ENCODE measurements around the gene FAM174C.

The FAM174C gene

DNA sequence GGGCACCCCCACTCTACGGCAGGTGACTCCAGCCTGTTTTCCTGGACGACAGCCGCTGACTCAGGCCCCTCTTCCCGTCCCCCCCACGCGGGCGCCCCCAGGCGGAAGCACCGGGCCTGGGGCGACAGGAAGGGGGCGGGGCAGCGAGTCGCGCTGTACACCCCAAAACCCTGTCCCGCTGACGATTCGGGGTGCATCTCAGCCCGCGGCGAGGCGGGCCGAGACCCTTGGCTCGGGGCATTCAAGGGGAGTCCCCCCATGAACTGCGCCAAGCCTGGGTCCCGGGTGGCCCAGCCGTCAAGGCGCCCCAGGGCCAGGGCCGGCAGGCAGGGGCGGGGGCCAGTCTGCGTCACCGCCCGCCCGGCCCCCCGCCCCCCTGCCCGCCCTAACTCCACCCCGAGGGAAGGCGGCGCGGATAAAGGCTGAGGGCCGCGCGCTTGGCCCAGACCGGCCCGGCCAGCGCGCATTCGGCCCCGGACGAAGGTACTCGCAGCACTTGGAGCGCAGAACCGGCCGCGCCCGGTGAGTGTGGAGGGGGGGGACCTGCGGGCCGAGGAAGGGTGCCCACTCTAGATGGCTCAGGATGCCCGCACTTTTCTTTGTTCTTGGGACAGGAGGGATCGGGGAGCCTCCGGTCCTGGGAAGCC is 27.1 kb upstream of the FAM174C start, which contains the start of gene MIDN (continued):
- TF ChIP-seq ZNF777 (tag by site-specific recombination; IDR thresholded peaks at IDR 0.05; ENCODE audit: borderline replicate concordance), result 0 out of 2 replicates have a peak, but pooled peaks have one; percentile 21
- 0 out of 2 replicates have a peak, but pooled peaks have one; percentile 89 for TF ChIP-seq GLIS1 (tag by site-specific recombination; IDR thresholded peaks at IDR 0.05)
- peak; percentile 24; the same call in 1 of the 2 replicates for TF ChIP-seq KLF16 (tag by site-specific recombination; IDR thresholded peaks at IDR 0.05)

DNA sequence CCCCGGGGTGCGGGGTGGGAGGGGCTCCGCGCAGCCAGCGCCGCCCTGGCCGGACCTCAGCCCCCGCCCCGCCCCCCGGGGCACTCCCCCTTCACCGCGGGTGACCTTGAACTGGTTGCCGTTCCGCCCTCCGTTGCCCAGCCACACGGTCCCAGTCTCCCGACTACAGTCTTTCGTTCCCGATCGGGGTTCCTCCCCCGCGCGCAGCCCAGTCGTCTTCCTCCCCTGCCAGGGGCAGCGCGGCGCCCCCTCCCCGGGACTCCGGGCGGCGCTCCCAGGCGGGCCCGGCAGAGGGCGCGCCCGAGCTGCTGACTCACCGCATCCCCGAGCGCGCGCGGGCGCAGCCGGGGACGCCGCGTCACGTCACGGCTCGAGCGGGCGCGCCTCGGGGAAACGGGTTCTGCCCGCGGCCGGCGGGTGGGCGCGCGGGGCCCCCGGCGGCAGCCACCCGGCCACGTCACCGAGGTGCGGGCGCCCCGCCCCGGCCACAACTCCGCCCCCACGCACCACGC is 26.5 kb upstream of the FAM174C start:
- CTCF ChIA-PET, result interaction anchor here (0.7 kb wide), 1 partner anchor 146 kb away, joined by 4 read pairs; no protein-coding TSS in a partner anchor
- Histone ChIP-seq H3K4me1 (ENCODE audit: control insufficient read depth, insufficient read depth, low read length) (peaks cover 9% of the 10 kb centered on the region), H3K4me3 (ENCODE audit: low read depth, low read length) (peak overlapping the region; percentile 67), H3K36me3 (ENCODE audit: control insufficient read depth in 2 of 2, insufficient read depth in 1 of 2, low read length in 2 of 2) (peaks cover 0 to 22% of the 10 kb centered on the region in 2 experiments; a peak in 1 of 3 replicates), H3K27ac (ENCODE audit: extremely low read depth, low read depth, low read length) (peak overlapping the region; percentile 95), H3K9me3 (ENCODE audit: control insufficient read depth, insufficient read depth, low read depth, low read length) (no peaks in the 10 kb centered on the region)
- POLR2A ChIA-PET, result interaction anchor here (0.9 to 1.0 kb wide), 2 partner anchors 18 to 20 kb away, joined by 4 to 17 read pairs; partner anchors contain the start of gene CIRBP
- TF ChIP-seq ZBTB48 (tag by site-specific recombination; IDR thresholded peaks at IDR 0.05), result no peak
- 0 out of 2 replicates have a peak, but pooled peaks have one; percentile 45 for TF ChIP-seq KLF7 (tag by site-specific recombination; IDR thresholded peaks at IDR 0.05; ENCODE audit: borderline replicate concordance)
- TF ChIP-seq ZNF10 (tag by site-specific recombination; IDR thresholded peaks at IDR 0.05), result no peak
- TF ChIP-seq ZNF791 (tag by site-specific recombination; IDR thresholded peaks at IDR 0.05), result no peak
- TF ChIP-seq, protein P1, sequence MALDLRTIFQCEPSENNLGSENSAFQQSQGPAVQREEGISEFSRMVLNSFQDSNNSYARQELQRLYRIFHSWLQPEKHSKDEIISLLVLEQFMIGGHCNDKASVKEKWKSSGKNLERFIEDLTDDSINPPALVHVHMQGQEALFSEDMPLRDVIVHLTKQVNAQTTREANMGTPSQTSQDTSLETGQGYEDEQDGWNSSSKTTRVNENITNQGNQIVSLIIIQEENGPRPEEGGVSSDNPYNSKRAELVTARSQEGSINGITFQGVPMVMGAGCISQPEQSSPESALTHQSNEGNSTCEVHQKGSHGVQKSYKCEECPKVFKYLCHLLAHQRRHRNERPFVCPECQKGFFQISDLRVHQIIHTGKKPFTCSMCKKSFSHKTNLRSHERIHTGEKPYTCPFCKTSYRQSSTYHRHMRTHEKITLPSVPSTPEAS (tag by site-specific recombination; IDR thresholded peaks at IDR 0.05), result no peak
- peak; percentile 94 for TF ChIP-seq KLF8 (tag by site-specific recombination; IDR thresholded peaks at IDR 0.05)
- TF ChIP-seq ZNF423 (tag by site-specific recombination; IDR thresholded peaks at IDR 0.05), result peak; percentile 70; the same call in 1 of the 2 replicates
- peak; percentile 6 for TF ChIP-seq GLIS1 (tag by site-specific recombination; IDR thresholded peaks at IDR 0.05)
- TF ChIP-seq SP3 (tag by site-specific recombination; IDR thresholded peaks at IDR 0.05), result 0 out of 2 replicates have a peak, but pooled peaks have one; percentile 10
- TF ChIP-seq YY2 (tag by site-specific recombination; IDR thresholded peaks at IDR 0.05), result no peak
- TF ChIP-seq, protein P2, sequence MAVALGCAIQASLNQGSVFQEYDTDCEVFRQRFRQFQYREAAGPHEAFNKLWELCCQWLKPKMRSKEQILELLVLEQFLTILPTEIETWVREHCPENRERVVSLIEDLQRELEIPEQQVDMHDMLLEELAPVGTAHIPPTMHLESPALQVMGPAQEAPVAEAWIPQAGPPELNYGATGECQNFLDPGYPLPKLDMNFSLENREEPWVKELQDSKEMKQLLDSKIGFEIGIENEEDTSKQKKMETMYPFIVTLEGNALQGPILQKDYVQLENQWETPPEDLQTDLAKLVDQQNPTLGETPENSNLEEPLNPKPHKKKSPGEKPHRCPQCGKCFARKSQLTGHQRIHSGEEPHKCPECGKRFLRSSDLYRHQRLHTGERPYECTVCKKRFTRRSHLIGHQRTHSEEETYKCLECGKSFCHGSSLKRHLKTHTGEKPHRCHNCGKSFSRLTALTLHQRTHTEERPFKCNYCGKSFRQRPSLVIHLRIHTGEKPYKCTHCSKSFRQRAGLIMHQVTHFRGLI (tag by site-specific recombination; IDR thresholded peaks at IDR 0.05), result peak; percentile 52; the same call in 1 of the 2 replicates
- TF ChIP-seq ZNF341 (tag by site-specific recombination; IDR thresholded peaks at IDR 0.05; ENCODE audit: low read depth), result peak; percentile 69
- TF ChIP-seq, protein P3, sequence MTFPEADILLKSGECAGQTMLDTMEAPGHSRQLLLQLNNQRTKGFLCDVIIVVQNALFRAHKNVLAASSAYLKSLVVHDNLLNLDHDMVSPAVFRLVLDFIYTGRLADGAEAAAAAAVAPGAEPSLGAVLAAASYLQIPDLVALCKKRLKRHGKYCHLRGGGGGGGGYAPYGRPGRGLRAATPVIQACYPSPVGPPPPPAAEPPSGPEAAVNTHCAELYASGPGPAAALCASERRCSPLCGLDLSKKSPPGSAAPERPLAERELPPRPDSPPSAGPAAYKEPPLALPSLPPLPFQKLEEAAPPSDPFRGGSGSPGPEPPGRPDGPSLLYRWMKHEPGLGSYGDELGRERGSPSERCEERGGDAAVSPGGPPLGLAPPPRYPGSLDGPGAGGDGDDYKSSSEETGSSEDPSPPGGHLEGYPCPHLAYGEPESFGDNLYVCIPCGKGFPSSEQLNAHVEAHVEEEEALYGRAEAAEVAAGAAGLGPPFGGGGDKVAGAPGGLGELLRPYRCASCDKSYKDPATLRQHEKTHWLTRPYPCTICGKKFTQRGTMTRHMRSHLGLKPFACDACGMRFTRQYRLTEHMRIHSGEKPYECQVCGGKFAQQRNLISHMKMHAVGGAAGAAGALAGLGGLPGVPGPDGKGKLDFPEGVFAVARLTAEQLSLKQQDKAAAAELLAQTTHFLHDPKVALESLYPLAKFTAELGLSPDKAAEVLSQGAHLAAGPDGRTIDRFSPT (tag by site-specific recombination; IDR thresholded peaks at IDR 0.05), result peak; percentile 68
- TF ChIP-seq, protein P4, sequence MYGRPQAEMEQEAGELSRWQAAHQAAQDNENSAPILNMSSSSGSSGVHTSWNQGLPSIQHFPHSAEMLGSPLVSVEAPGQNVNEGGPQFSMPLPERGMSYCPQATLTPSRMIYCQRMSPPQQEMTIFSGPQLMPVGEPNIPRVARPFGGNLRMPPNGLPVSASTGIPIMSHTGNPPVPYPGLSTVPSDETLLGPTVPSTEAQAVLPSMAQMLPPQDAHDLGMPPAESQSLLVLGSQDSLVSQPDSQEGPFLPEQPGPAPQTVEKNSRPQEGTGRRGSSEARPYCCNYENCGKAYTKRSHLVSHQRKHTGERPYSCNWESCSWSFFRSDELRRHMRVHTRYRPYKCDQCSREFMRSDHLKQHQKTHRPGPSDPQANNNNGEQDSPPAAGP (tag by site-specific recombination; IDR thresholded peaks at IDR 0.05), result peak; percentile 4; the same call in 1 of the 2 replicates
- TF ChIP-seq, protein P5, sequence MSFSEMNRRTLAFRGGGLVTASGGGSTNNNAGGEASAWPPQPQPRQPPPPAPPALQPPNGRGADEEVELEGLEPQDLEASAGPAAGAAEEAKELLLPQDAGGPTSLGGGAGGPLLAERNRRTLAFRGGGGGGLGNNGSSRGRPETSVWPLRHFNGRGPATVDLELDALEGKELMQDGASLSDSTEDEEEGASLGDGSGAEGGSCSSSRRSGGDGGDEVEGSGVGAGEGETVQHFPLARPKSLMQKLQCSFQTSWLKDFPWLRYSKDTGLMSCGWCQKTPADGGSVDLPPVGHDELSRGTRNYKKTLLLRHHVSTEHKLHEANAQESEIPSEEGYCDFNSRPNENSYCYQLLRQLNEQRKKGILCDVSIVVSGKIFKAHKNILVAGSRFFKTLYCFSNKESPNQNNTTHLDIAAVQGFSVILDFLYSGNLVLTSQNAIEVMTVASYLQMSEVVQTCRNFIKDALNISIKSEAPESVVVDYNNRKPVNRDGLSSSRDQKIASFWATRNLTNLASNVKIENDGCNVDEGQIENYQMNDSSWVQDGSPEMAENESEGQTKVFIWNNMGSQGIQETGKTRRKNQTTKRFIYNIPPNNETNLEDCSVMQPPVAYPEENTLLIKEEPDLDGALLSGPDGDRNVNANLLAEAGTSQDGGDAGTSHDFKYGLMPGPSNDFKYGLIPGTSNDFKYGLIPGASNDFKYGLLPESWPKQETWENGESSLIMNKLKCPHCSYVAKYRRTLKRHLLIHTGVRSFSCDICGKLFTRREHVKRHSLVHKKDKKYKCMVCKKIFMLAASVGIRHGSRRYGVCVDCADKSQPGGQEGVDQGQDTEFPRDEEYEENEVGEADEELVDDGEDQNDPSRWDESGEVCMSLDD (tag by site-specific recombination; IDR thresholded peaks at IDR 0.05), result peak; percentile 30
- no peak for TF ChIP-seq ZFP41 (tag by site-specific recombination; IDR thresholded peaks at IDR 0.05; ENCODE audit: borderline replicate concordance)
- peak; percentile 56; the same call in 1 of the 2 replicates for TF ChIP-seq ZNF391 (tag by site-specific recombination; IDR thresholded peaks at IDR 0.05; ENCODE audit: borderline replicate concordance, low read depth)
- TF ChIP-seq ZNF292 (tag by site-specific recombination; IDR thresholded peaks at IDR 0.05; ENCODE audit: borderline replicate concordance, low read depth), result no peak
- peak; percentile 71 for TF ChIP-seq SP2 (tag by site-specific recombination; IDR thresholded peaks at IDR 0.05)
- TF ChIP-seq ZNF670 (tag by site-specific recombination; IDR thresholded peaks at IDR 0.05; ENCODE audit: low read depth), result no peak
- TF ChIP-seq ZBTB17 (tag by site-specific recombination; IDR thresholded peaks at IDR 0.05), result no peak
- peak; percentile 98 for TF ChIP-seq KLF9 (tag by site-specific recombination; IDR thresholded peaks at IDR 0.05; ENCODE audit: low read depth)
